Dermis microvascular lymphatic vessel endothelial cell (primary cell): ENCODE measurements around the gene ZNFX1. TPM values are rescaled to one million over a fixed set of nuclear protein-coding genes. Genes with fewer than 3 reads are reported as not detected.
"Not testable (repeated sequence)": the region's sequence is repeated elsewhere in the genome, so short reads cannot be mapped to it uniquely, and the experiment has no call there.

Source experiments
- DNase-seq, 2 donors: peaks; one replicate each; pipeline versions ENCODE4 v3.0.0 to v3.0.0-alpha.2; 2010; ENCODE audit warnings: low read depth in 2 of 2
- total RNA-seq: library from RNA; depleted of rRNA; stranded (reverse); fragments of >200 nt; gene quantifications from 2 replicates; pipeline ENCODE4 v1.2.1, GENCODE V29; 2014

The ZNFX1 gene
- 22.5 and 38.9 TPM in 2 replicates for total RNA-seq

DNA sequence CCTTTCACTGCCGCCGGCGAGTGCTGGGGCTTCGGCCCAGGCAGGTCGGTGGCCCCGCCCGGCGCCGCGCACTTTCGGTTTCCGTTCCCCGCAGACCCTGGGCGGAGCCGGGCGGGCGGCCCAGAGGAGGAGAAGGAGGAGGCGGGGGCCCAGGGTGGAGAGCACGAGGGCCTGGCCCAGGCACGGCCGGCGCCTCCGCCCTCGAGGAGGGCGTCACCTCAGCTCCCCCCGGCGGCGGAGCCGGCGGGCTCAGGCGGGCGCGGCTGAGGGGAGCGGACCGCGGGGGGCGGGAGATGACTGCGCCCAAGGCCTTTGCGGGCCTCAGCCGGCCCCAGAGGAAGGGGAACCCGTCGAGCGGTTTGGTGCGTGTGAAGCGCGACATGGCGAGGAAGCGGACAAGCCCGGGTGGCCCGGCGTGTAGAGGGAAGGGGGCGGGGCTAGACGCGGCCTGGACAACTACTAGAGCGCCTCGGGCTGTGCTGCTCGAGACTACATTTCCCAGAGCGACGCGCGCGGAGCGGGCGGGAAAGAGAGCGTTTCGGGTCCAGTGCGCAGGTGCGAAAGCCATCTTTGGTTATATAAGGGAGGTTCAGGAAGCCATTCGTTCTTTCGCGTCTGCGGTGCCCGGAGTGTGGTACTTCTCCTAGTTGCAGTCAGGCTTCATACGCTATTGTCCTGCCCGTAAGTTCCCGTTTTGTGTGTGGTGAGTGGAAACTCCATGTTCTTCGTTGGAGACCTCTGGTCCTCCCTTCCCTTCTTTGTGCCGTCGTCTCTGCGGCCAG is at the start of gene ZNFX1:
Gene ZNFX1 (minus strand): TSS at position 22 of the 782 bp plus-strand sequence. CDS start 2,218 bp downstream, outside the sequence.
- peak; percentile 95 to 98 for DNase-seq

GRCh38 chr20:49326026-49326425 is 48.2 kb upstream of the ZNFX1 start:
- DNase-seq: no peak

DNA sequence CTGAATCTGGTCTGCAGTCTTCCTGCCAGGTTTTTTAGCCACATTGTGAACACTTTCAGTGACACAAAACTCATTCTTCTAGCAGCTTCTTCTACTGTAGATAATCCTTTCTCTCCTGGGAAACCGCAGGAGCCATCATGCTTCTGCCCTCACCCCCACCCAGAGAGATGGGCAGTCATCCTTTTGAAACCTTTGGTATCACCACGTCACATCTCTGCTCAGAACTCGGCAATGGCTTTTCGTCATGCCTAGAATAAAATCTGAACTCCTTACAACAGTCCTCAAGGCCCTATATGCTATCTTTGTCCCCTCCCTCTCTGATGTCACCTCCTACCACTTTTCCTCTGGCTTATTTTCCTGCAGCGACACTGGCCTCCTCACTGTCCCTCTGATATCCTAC is 46.4 kb upstream of the ZNFX1 start:
- no peak for DNase-seq

- peak; percentile 83 to 95 for DNase-seq
Observed at GRCh38 chr20:49323622-49324238, 45.9 kb upstream of the ZNFX1 start.

GRCh38 chr20:49320460-49320859 is 42.6 kb upstream of the ZNFX1 start:
- peak in 1 of 2 donors; percentile 39 for DNase-seq

GRCh38 chr20:49319208-49319809 is 41.5 kb upstream of the ZNFX1 start:
- no peak for DNase-seq

DNA sequence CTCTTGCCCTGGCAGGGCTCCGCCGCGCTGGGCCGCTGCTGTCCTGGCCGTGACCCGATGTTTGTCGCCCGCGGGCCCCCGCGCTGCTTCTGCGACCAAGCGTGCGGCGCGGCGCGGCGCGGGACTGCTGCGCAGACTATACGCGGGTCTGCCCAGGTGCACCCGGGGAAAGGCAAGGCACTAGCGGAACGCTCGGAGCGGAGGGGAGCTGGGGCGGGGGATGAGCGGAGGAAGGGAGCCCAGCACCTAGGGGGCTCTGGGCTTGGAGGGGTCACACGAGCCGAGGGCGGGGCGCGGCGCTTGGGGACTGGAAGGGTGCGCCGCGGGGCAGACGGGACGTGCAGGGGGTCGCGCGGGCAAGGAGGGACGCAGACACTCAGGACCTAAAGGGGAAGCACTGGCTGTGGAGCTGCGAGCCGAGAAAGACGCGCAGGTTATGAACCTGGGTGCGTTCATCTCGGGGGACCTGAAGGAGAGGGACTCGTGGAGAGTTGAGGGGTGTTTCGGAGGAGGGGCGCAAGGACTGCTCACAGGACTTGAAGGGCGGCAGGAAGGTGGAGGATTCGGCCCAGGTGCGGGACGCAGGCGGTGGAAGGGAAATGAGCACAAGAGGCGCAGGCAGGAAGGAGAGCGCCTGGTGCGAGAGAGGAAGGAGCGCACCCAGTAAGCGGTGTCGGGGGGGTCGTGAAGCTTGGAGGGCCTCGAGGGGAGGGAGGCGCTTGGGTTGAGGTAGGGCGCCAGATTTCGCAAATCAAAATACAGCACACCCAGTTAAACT is 40.8 kb upstream of the ZNFX1 start:
- DNase-seq: no peak

DNA sequence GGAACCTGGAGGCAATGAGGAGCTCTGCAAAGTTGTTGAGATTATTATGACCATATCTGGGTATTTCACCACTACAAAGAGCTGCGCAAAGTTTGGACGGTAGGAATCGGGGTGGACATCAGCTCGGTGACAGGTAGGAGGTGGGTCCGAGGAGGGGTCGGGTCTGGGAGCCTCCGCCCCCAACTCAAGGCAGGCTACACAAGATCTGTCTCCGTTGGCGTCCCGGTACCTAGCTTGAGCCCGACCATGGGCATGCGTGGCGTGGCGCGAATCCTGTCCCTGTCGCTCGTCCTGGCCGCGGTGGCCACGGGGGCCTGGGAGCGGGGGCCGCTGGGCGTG is 40.2 kb upstream of the ZNFX1 start:
- DNase-seq: no peak

DNA sequence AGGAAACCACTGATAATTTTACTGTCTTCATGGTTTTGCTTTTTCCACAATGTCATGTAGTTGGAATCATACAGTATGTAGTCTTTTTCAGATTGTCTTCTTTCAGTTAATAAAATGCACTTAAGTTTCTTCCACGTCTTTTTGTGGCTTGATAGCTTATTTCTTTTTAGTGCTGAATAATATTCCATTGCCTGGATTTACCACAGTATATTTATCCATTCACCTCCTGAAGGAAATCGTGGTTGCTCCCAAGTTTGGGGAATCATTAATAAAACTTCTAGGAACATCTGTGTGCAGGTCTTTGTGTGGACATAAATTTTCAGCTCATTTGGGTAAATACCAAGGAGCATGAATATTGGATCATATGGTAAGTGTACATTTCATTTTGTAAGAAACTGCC is 38.8 kb upstream of the ZNFX1 start:
- no peak for DNase-seq

DNA sequence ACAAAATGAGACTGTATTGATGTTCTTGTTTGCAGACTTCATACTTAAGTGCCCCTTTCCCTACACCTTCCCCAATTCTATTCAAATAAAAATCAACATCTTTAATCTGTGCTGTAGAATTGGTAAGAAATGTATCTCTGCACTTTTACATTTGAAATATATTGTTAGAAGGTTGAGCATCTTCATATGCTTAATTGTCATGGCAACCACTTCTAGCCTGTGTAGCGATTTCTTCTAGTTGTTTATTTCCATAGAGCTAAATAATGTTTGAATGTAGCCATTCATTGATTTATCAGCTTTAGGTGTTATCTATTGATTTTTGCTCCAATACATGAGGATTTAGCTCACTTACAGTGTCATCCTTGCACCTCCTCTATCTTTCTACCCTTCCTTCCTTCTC is 37.7 kb upstream of the ZNFX1 start:
- no peak for DNase-seq

DNA sequence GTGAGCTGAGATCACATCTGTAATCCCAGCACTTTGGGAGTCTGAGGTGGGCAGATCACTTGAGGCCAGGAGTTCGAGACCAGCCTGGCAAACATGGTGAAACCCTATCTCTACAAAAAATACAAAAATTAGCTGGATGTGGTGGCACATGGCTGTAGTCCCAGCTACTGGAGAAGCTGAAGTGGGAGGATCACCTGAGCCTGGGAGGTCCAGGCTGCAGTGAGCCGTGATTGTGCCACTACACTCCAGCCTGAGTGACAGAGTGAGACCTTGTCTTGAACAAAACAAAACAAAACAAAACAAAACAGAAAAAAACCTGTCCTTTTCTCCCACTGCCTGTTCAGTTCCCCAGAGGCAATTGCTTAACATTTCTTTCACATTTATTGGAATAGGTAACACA is 36.2 kb upstream of the ZNFX1 start:
- DNase-seq: not testable (repeated sequence)

GRCh38 chr20:49313283-49313682 is 35.4 kb upstream of the ZNFX1 start:
- no peak for DNase-seq

- no peak for DNase-seq
Observed at GRCh38 chr20:49312661-49313060, 34.8 kb upstream of the ZNFX1 start.

DNA sequence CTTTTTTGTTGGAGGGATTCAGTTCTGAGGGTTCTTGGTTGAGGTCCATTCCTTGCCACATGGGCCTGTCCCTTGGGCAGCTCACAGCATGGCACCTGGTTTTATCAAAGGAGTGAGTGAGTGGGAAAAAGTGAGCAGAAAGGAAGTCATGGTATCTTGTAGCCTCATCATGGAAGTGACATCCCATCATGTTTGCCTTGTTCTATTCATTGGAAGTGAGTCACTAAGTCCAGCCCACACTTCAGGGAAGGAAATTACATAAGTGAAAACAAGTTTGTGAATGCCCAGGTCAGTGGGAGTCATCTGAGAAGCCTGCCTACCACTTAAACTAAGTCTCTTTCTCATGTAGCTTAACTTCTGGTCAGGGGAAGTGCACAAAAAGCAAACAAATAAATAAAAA is 32.8 kb upstream of the ZNFX1 start:
- peak; percentile 55 to 75 for DNase-seq

- DNase-seq: no peak
Observed at GRCh38 chr20:49308875-49309274, 31.0 kb upstream of the ZNFX1 start.

- DNase-seq: no peak
Observed at GRCh38 chr20:49306903-49307620, 29.2 kb upstream of the ZNFX1 start.

DNA sequence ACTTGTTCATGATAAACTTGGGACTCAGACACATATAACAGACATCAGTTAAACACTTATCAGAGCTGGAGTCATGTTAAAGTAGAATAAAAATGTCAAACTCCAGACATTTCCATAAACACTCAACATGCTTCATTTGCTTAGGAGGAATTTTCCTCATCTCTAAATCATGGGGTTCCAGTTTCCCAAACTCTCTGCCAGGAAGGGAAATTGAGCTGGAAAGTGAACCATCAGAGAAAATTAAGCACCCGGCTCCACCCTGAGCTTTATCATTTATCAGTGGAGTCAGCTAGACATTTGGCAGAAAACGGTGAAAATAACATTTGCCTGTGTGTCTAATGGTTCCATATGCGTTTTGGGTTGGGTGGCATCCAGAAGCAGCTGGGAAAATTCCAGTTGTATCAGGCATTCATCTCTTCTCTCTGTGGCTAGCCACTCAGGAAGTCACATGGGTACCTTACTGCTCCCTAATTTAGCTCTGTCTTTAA is 25.3 kb upstream of the ZNFX1 start:
- no peak for DNase-seq

GRCh38 chr20:49297605-49298530 is 20.0 kb upstream of the ZNFX1 start:
- DNase-seq: peak in 1 of 2 donors; percentile 40

GRCh38 chr20:49294002-49294654 is 16.3 kb upstream of the ZNFX1 start:
- DNase-seq: not testable (repeated sequence)

- DNase-seq: no peak
Observed at GRCh38 chr20:49293122-49293521, 15.3 kb upstream of the ZNFX1 start.
